Gastrocnemius medialis (tissue), 4 donors: Measurements from ENCODE around the gene HEXD.

ENCODE experiments used
- POLR2A ChIP-seq, 2 donors: fragments of 450-650 bp; IDR thresholded peaks; one replicate each; pipeline ENCODE4 v1.6.1; 2017; ENCODE audit warnings: antibody characterized with exemption in 2 of 2, mild to moderate bottlenecking in 2 of 2, moderate library complexity in 2 of 2
- TF ChIP-seq, protein P1 (sequence below), 5 experiments: fragments of 450-650 bp in 3 of 5; fragments of 200-600 bp in 2 of 5; sonication (generic) in 2 of 5; IDR thresholded peaks in 4 of 5; conservative IDR thresholded peaks in 1 of 5; 1 replicate in 4 of 5; 2 replicates in 1 of 5; pipeline ENCODE4 v1.5.1; 2016 to 2019; ENCODE audit warnings: antibody characterized with exemption in 5 of 5, mild to moderate bottlenecking in 3 of 5, moderate library complexity in 3 of 5

DNA sequence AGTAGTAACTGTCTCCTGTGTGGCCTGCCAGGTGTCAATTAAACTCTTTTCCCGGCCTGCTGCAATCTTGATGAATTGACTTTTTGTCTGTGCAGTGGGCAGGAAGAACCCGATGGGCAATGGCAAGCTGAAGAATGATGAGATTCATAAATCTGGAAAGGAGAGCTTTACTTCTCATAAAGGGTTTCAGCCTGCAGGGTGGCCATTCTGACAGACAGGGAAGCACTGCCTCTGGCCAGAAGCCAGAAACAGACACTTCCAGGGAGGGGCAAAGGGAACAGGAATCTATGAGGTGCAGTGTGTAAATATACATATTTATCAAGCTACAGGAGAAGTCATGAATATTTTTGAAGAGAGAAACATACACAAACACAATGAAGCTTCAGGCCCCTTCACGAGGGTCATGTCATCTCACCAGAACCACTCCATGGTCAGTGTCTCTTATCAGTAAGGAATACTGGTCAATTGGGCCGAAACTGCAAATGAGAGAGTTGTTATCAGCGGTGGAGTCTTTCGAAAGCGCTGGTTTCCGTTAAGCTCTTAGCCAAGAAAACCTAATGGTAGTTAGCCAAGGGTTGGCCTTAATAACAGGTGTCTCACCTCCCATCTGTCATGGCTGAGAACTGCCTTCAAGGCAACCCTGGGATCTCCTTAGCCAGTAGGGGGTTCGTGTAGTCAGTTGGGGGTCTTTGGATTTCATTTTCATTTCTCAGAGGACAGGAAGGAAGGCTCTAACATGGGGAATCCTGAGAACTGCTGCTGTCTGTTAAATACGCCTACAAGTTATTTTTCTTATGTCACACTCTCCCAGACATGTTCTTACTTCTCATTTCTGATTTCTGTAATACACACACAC is 39.2 kb downstream of the HEXD start:
- no peak for TF ChIP-seq POLR2A (IDR thresholded peaks at IDR 0.05)
- TF ChIP-seq, protein P1, sequence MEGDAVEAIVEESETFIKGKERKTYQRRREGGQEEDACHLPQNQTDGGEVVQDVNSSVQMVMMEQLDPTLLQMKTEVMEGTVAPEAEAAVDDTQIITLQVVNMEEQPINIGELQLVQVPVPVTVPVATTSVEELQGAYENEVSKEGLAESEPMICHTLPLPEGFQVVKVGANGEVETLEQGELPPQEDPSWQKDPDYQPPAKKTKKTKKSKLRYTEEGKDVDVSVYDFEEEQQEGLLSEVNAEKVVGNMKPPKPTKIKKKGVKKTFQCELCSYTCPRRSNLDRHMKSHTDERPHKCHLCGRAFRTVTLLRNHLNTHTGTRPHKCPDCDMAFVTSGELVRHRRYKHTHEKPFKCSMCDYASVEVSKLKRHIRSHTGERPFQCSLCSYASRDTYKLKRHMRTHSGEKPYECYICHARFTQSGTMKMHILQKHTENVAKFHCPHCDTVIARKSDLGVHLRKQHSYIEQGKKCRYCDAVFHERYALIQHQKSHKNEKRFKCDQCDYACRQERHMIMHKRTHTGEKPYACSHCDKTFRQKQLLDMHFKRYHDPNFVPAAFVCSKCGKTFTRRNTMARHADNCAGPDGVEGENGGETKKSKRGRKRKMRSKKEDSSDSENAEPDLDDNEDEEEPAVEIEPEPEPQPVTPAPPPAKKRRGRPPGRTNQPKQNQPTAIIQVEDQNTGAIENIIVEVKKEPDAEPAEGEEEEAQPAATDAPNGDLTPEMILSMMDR (IDR thresholded peaks at IDR 0.05 in 4 of 5, conservative IDR thresholded peaks at IDR 0.05 in 1 of 5), result no peak
